ENCODE data around the gene BOC.

DNA sequence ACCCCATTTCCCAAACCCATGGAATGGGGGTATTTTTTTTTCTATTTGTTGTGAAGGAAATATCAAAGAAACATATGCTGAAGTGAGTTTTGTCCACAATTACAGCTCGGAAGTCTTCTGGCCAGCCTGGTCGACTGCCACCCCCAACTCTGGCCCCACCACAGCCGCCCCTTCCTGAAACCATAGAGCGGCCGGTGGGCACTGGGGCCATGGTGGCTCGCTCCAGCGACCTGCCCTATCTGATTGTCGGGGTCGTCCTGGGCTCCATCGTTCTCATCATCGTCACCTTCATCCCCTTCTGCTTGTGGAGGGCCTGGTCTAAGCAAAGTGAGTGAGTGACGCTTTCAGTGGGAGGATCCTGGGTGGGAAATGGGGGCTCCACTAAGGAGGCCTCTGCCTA lies 71.9 kb downstream of the BOC start:
- TF ChIP-seq, protein P1, sequence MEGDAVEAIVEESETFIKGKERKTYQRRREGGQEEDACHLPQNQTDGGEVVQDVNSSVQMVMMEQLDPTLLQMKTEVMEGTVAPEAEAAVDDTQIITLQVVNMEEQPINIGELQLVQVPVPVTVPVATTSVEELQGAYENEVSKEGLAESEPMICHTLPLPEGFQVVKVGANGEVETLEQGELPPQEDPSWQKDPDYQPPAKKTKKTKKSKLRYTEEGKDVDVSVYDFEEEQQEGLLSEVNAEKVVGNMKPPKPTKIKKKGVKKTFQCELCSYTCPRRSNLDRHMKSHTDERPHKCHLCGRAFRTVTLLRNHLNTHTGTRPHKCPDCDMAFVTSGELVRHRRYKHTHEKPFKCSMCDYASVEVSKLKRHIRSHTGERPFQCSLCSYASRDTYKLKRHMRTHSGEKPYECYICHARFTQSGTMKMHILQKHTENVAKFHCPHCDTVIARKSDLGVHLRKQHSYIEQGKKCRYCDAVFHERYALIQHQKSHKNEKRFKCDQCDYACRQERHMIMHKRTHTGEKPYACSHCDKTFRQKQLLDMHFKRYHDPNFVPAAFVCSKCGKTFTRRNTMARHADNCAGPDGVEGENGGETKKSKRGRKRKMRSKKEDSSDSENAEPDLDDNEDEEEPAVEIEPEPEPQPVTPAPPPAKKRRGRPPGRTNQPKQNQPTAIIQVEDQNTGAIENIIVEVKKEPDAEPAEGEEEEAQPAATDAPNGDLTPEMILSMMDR (conservative IDR thresholded peaks at IDR 0.05; ENCODE audit: low read depth, low read length): no peak
- TF ChIP-seq EZH2 (IDR thresholded peaks at IDR 0.05; ENCODE audit: borderline replicate concordance, low read depth, low read length, poor library complexity, severe bottlenecking): no peak
